Activated T-cell treated with anti-CD3 and anti-CD28 coated beads, Interleukin-2, amount 50 U/mL, for 4 hours (primary cell): ENCODE measurements around the gene SH3RF3. TPM values are rescaled to one million over a fixed set of nuclear protein-coding genes. Genes with fewer than 3 reads are reported as not detected.

Experiments used
- ATAC-seq, 2 donors: fragments of 200-7000 bp; cut with Tn5 transposase; one replicate each; pipeline ENCODE4 v1.10.0; 2021
- DNase-seq: peaks from one replicate; pipeline ENCODE4 v3.0.0-alpha.2; 2020
- H3K27me3 Mint-ChIP-seq: one replicate; pipeline ENCODE4 v1.8.0; 2021; ENCODE audit warnings: low read depth, mixed read lengths
- H3K36me3 Mint-ChIP-seq: one replicate; pipeline ENCODE4 v1.8.0; 2022; ENCODE audit warnings: mixed read lengths; ENCODE audit not compliant: insufficient read depth
- H3K4me1 Mint-ChIP-seq: one replicate; pipeline ENCODE4 v1.8.0; 2021; ENCODE audit warnings: low read depth, mixed read lengths
- H3K4me3 Mint-ChIP-seq: one replicate; pipeline ENCODE4 v1.8.0; 2021; ENCODE audit warnings: mild to moderate bottlenecking, moderate library complexity, mixed read lengths
- H3K9me3 Mint-ChIP-seq: one replicate; pipeline ENCODE4 v1.8.0; 2021; ENCODE audit warnings: mixed read lengths
- total RNA-seq, 3 donors: library from RNA; stranded (reverse); gene quantifications; one replicate each; pipeline ENCODE4 v1.2.1, GENCODE V29; 2021

SH3RF3 gene
- total RNA-seq = under 1 TPM; 0.33 to 0.98 (median 0.89) TPM

GRCh38 chr2:109128616-109129355, at the start of gene SH3RF3:
Gene SH3RF3 (plus strand): TSS chr2:109129205.
- Mint-ChIP-seq H3K4me3 (peak within 1 kb of the TSS; percentile 87), H3K27me3 (peaks cover 43% of the 10 kb centered on the region), H3K36me3 (no peaks in the 10 kb centered on the region), H3K4me1 (peaks cover 17% of the 10 kb centered on the region), H3K9me3 (no peaks in the 10 kb centered on the region)
- DNase-seq (no peak), ATAC-seq (peak; percentile 20 to 25)

DNA sequence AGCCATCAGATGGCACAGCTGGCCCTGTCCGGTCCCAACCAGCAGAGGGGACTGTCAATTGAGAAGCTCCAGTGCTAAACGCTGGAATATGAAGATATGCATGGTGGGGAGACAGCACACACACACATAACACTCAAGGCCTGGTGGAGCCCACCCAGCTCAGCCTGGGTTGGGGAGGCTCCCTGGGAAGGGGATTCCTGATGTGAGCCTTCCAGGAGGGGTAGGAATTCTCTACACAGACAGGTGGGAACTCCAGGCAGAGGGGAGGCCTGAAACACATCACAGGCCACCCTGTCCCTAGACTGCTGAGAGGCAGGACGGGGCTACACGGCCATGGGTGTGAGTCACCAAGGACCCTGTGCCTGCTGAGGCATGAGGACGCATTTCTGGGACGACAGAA, 49.4 kb upstream of the SH3RF3 start:
- DNase-seq (no peak), ATAC-seq (no peak)
- peaks cover 2% of the 10 kb centered on the region for H3K27me3 Mint-ChIP-seq
- H3K9me3 Mint-ChIP-seq = no peaks in the 10 kb centered on the region
- H3K4me3 Mint-ChIP-seq = no peak overlapping the region
- H3K4me1 Mint-ChIP-seq = peaks cover 7% of the 10 kb centered on the region
- no peaks in the 10 kb centered on the region for H3K36me3 Mint-ChIP-seq

DNA sequence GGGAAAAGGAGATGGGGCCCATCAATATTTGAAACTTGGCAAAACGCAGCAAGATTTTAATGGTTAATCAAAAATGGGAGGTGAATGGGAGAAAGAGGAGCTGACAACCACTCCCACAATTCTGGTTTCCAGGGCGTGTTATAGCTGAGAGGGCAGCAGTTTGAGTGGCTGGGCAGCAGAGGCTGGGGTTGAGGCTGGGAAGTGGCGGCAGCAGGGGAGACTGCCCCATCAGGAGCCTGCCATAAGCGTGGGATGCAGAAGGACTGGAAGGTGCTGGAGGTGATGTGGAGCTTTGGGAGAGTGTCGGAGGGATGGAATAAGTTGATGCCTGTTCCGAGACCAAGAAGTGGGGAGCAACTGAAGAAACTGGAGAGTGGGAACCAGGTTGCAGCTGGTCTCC, 48.9 kb upstream of the SH3RF3 start:
- no peak overlapping the region for H3K4me3 Mint-ChIP-seq

DNA sequence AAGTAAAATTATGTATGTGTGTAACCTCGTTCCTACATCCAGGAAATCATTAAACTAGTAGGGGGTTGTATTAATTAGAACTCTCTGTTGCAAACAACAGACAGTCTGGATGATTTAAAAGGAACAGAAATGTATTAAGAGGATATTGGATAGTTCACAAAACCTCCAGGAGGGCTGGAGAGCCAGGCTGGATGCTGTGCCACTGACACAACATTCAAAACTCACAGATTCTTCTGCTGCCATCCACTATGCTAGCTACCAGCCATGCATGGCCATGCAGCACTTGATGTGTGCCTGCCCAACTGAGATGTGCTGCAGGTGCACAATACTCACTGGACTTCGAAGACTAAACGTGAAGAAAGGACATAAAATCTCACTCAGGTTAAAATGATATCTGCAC, 48.2 kb upstream of the SH3RF3 start:
- Mint-ChIP-seq H3K4me3 (no peak overlapping the region), H3K36me3 (no peaks in the 10 kb centered on the region), H3K9me3 (no peaks in the 10 kb centered on the region), H3K4me1 (peaks cover 2% of the 10 kb centered on the region), H3K27me3 (peaks cover 2% of the 10 kb centered on the region)
- no peak for ATAC-seq
- DNase-seq = no peak

More for the DNA sequence above, 48.9 kb upstream of the SH3RF3 start:
- DNase-seq (no peak), ATAC-seq (no peak)
- H3K36me3 Mint-ChIP-seq = no peaks in the 10 kb centered on the region
- peaks cover 7% of the 10 kb centered on the region for H3K4me1 Mint-ChIP-seq
- H3K9me3 Mint-ChIP-seq = no peaks in the 10 kb centered on the region
- peaks cover 2% of the 10 kb centered on the region for H3K27me3 Mint-ChIP-seq

DNA sequence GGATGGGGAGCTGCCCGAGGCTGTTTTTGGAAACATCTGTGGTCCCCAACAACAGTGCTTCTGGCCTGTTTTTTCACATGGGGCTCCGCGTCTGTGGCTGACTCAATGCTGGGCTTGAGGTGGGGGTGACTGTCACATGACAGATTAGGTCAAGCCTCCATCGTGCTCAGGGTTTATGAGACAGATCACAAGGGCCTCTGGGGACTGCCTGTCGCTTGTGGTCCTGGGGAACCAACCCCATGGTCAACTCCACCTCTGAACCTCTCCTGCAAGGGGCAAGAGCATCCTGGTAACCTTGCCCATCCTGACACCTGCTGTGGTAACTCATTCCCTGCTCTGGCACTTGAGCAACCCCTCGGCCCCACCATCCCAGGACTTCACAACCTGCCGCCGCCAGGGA, 47.6 kb upstream of the SH3RF3 start:
- no peaks in the 10 kb centered on the region for H3K9me3 Mint-ChIP-seq
- ATAC-seq (no peak), DNase-seq (no peak)
- H3K4me1 Mint-ChIP-seq = no peaks in the 10 kb centered on the region
- H3K4me3 Mint-ChIP-seq = no peak overlapping the region
- no peaks in the 10 kb centered on the region for H3K36me3 Mint-ChIP-seq
- peaks cover 2% of the 10 kb centered on the region for H3K27me3 Mint-ChIP-seq

DNA sequence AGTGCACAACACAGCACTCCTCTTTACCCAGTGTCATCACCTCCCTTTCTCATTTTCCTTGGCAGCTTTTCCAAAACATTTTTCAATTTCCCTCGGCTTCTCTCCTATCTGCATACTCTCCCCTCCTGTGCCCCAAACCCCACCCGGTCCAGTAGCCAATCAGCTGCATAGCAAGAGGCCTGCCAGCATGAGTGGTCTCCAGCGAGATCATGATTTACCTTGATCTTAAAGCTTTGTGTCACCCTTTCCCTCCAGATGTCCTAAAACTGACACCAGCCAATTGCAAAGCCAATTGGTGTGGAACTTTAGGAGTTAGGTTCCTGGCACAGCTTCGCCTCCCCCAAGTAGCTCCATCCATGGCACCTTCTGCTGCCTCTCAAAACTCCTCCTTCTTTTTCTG, 45.2 kb upstream of the SH3RF3 start:
- Mint-ChIP-seq H3K27me3 (peaks cover 2% of the 10 kb centered on the region), H3K36me3 (no peaks in the 10 kb centered on the region), H3K9me3 (no peaks in the 10 kb centered on the region), H3K4me3 (no peak overlapping the region), H3K4me1 (peaks cover 2% of the 10 kb centered on the region)
- no peak for DNase-seq
- no peak for ATAC-seq

GRCh38 chr2:109084341-109084740, 44.7 kb upstream of the SH3RF3 start:
- peaks cover 2% of the 10 kb centered on the region for H3K4me1 Mint-ChIP-seq
- ATAC-seq (no peak), DNase-seq (no peak)
- H3K27me3 Mint-ChIP-seq = peaks cover 2% of the 10 kb centered on the region
- H3K4me3 Mint-ChIP-seq = no peak overlapping the region
- H3K36me3 Mint-ChIP-seq = no peaks in the 10 kb centered on the region
- H3K9me3 Mint-ChIP-seq = no peaks in the 10 kb centered on the region

DNA sequence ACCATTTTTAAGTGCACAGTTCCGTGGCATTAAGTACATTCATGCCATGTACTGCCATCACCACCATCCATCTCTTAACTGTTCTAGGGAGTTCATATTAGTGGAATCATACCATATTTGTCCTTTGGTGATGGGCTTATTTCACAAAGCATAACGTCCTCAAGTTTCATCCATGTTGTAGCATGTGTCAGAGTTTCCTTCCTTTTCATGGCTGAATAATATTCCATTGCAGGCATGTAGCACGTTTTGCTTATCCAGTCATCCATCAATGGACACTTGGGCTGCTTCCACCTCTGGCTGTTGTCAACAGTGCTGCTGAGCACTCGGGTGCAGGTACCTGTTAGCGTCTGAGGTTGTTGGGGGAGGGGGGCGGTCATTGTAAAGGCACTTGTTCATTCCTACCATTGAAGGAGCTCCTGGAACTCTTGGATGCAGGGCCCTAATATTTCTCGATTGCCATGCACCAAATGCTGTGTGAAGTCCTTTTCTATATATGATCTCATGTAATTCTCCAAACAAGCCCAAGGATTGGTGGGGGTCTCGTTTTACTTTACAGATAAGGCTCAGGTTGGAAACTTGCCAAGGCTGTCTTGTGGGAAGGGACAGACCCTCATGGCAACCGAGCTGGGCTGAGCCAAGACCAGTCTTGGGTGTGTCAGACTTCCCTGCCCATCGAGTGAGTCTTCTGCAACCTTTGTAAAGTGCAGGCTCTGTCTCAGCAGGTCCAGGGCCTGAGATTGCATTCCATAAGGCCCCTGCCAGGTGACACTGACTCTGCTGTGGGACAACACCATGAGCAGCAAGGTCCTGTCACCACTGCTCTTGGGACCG, 42.9 kb upstream of the SH3RF3 start:
- no peak for ATAC-seq
- peaks cover 2% of the 10 kb centered on the region for H3K4me1 Mint-ChIP-seq
- H3K4me3 Mint-ChIP-seq = no peak overlapping the region

GRCh38 chr2:109086743-109087020, 42.3 kb upstream of the SH3RF3 start:
- no peak for ATAC-seq
- no peaks in the 10 kb centered on the region for H3K27me3 Mint-ChIP-seq
- no peak overlapping the region for H3K4me3 Mint-ChIP-seq
- no peak for DNase-seq
- H3K36me3 Mint-ChIP-seq = no peaks in the 10 kb centered on the region
- peaks cover 2% of the 10 kb centered on the region for H3K4me1 Mint-ChIP-seq
- H3K9me3 Mint-ChIP-seq = no peaks in the 10 kb centered on the region

More for the DNA sequence above, 42.9 kb upstream of the SH3RF3 start:
- no peak for DNase-seq
- H3K27me3 Mint-ChIP-seq = no peaks in the 10 kb centered on the region
- H3K36me3 Mint-ChIP-seq = no peaks in the 10 kb centered on the region
- H3K9me3 Mint-ChIP-seq = no peaks in the 10 kb centered on the region

DNA sequence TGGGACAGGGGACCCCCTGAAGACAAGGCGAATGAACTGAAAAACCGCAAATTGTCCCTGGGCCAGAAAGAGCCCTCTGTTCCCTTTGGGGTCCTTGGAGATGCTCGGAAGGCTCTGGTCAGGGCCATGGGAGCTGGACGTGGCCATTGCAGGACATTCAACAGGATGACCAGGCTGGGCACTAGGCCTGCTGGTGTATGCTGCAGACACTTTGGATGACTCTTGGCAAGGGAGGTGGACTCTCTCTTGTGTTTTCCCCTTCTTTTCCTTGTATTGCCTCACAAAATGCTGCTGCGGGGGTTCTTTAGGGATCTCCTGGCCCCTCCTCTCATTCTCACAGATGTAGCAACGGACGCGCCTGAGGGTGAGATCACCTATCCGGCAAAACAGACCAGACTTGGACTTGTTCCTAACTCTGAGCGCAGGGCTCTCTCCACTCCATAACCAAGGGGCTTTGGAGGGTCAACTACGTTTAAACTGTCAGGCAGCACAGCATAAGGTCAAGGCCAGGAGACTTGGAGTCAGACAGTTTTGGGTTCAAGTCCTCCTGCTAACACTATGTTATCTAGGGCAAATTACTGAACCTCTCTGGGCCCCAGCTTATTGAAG, 41.8 kb upstream of the SH3RF3 start:
- H3K4me1 Mint-ChIP-seq = peaks cover 2% of the 10 kb centered on the region
- H3K9me3 Mint-ChIP-seq = no peaks in the 10 kb centered on the region
- no peak for ATAC-seq
- H3K4me3 Mint-ChIP-seq = no peak overlapping the region
- H3K27me3 Mint-ChIP-seq = no peaks in the 10 kb centered on the region
- DNase-seq = no peak
- no peaks in the 10 kb centered on the region for H3K36me3 Mint-ChIP-seq

DNA sequence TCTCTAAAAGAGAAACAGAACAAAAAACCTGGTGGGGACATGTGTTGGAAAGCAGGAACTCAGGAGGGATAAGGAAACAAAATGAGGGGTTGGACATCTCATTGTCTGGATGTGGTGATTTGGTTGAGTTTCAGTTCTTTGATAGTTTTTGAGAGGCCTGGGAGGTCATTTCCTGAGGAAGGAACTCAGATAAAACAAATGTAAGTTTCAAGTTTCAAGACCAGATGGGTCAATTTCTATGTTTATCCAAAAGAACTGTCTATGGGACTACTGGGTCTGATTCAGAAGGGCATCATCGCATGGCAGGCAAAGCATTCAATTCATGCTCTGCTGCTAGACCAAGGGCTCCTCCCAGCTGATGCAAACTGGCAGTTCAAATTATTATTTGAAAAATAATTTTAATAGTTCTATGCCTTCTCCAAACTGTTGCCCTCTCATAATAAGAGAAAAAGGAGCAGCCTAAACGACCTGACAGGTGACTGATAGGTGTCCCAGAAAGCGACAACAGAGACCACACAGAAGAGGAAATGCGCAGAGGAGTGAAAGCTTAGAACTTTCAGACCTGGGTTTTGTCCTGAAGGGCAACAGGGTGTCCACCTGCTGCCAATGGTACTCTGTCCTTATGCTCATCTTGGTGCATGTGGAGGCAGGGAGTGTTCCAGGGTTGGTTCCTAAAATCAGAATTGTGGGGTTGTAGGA, 39.3 kb upstream of the SH3RF3 start:
- no peaks in the 10 kb centered on the region for H3K27me3 Mint-ChIP-seq
- ATAC-seq (no peak), DNase-seq (no peak)
- H3K4me1 Mint-ChIP-seq = peaks cover 2% of the 10 kb centered on the region
- no peak overlapping the region for H3K4me3 Mint-ChIP-seq
- peaks cover 3% of the 10 kb centered on the region for H3K36me3 Mint-ChIP-seq
- H3K9me3 Mint-ChIP-seq = no peaks in the 10 kb centered on the region

GRCh38 chr2:109091526-109091925, 37.5 kb upstream of the SH3RF3 start:
- Mint-ChIP-seq H3K4me3 (no peak overlapping the region), H3K9me3 (peaks cover 4% of the 10 kb centered on the region), H3K27me3 (no peaks in the 10 kb centered on the region), H3K36me3 (peaks cover 3% of the 10 kb centered on the region), H3K4me1 (peaks cover 2% of the 10 kb centered on the region)
- DNase-seq = no peak
- no peak for ATAC-seq

- no peak for DNase-seq
- H3K9me3 Mint-ChIP-seq = peaks cover 4% of the 10 kb centered on the region
- H3K27me3 Mint-ChIP-seq = peaks cover 4% of the 10 kb centered on the region
- ATAC-seq = no peak
- peaks cover 3% of the 10 kb centered on the region for H3K36me3 Mint-ChIP-seq
- H3K4me3 Mint-ChIP-seq = no peak overlapping the region
- H3K4me1 Mint-ChIP-seq = no peaks in the 10 kb centered on the region
Measured at GRCh38 chr2:109094144-109094543, 34.9 kb upstream of the SH3RF3 start.

GRCh38 chr2:109098251-109098920, 30.6 kb upstream of the SH3RF3 start:
- no peaks in the 10 kb centered on the region for H3K36me3 Mint-ChIP-seq
- DNase-seq (no peak), ATAC-seq (no peak)
- H3K27me3 Mint-ChIP-seq = peaks cover 9% of the 10 kb centered on the region
- no peak overlapping the region for H3K4me3 Mint-ChIP-seq
- H3K4me1 Mint-ChIP-seq = peaks cover 8% of the 10 kb centered on the region
- peaks cover 4% of the 10 kb centered on the region for H3K9me3 Mint-ChIP-seq
